ENCODE data around the gene FAM78B.

Gene FAM78B, protein sequence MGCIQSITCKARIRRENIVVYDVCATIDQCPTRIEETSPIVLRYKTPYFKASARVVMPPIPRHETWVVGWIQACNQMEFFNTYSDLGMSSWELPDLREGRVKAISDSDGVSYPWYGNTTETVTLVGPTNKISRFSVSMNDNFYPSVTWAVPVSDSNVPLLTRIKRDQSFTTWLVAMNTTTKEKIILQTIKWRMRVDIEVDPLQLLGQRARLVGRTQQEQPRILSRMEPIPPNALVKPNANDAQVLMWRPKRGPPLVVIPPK

GRCh38 chr1:166166698-166167571 lies at the start of gene FAM78B:
Gene FAM78B, minus strand, starts transcription at chr1:166167001. Its CDS starts 753 bp downstream, at chr1:166166248.
- Histone ChIP-seq H3K36me3 (ENCODE audit: control insufficient read depth in 2 of 2, insufficient read depth in 2 of 2, low read length in 2 of 2) (no peaks in the 10 kb centered on the region), H3K27me3 (ENCODE audit: control insufficient read depth in 2 of 2, insufficient read depth in 2 of 2, low read length in 2 of 2) (peaks cover 10 to 17% of the 10 kb centered on the region in 2 donors), H3K27ac (ENCODE audit: low read depth in 2 of 2, low read length in 2 of 2) (peak within 1 kb of the TSS; percentile 74 to 82), H3K9me3 (ENCODE audit: control insufficient read depth in 2 of 2, low read length in 2 of 2) (no peaks in the 10 kb centered on the region), H3K4me3 (ENCODE audit: low read length in 2 of 2) (peak within 1 kb of the TSS; percentile 65 to 81), H3K4me1 (ENCODE audit: control insufficient read depth in 2 of 2, insufficient read depth in 2 of 2, low read length in 2 of 2) (peaks cover 22% of the 10 kb centered on the region in 2 donors), H3K9ac (ENCODE audit: low read depth in 1 of 2, low read length in 2 of 2) (peak within 1 kb of the TSS; percentile 73 to 74)

GRCh38 chr1:166202546-166202945 lies 35.7 kb upstream of the FAM78B start:
- H3K9me3 ChIP-seq (ENCODE audit: control insufficient read depth in 2 of 2, low read length in 2 of 2): no peaks in the 10 kb centered on the region
- no peaks in the 10 kb centered on the region for H3K27me3 ChIP-seq (ENCODE audit: control insufficient read depth in 2 of 2, insufficient read depth in 2 of 2, low read length in 2 of 2)
- no peaks in the 10 kb centered on the region for H3K4me1 ChIP-seq (ENCODE audit: control insufficient read depth in 2 of 2, insufficient read depth in 2 of 2, low read length in 2 of 2)
- no peaks in the 10 kb centered on the region for H3K36me3 ChIP-seq (ENCODE audit: control insufficient read depth in 2 of 2, insufficient read depth in 2 of 2, low read length in 2 of 2)
- no peak overlapping the region for H3K4me3 ChIP-seq (ENCODE audit: low read length in 2 of 2)
- no peak overlapping the region for H3K27ac ChIP-seq (ENCODE audit: low read depth in 2 of 2, low read length in 2 of 2)
- no peak overlapping the region for H3K9ac ChIP-seq (ENCODE audit: low read depth in 1 of 2, low read length in 2 of 2)

GRCh38 chr1:166200743-166201142 lies 33.9 kb upstream of the FAM78B start:
- H3K36me3 ChIP-seq (ENCODE audit: control insufficient read depth in 2 of 2, insufficient read depth in 2 of 2, low read length in 2 of 2): no peaks in the 10 kb centered on the region

DNA sequence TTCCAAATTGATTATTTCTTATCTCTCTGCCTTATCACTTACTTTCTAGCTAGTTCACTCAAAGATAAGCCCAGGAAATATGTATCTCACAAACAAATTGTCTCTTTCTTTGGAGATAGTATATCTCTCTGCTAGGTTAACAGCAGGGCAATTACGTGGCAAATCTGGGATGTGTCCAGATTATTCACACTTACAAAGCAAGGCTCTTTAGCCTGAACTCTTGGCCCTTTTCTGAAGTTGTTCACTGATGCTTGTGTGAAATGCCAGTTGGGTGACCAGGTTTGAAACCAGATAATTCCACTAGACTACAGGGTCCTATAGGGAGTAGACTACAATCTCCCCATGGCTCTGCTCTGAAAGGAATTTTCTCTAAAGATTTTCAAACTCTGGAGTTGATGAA lies 30.8 kb upstream of the FAM78B start:
- Histone ChIP-seq H3K4me1 (ENCODE audit: control insufficient read depth in 2 of 2, insufficient read depth in 2 of 2, low read length in 2 of 2) (no peaks in the 10 kb centered on the region), H3K4me3 (ENCODE audit: low read length in 2 of 2) (no peak overlapping the region), H3K27me3 (ENCODE audit: control insufficient read depth in 2 of 2, insufficient read depth in 2 of 2, low read length in 2 of 2) (no peaks in the 10 kb centered on the region), H3K9ac (ENCODE audit: low read depth in 1 of 2, low read length in 2 of 2) (no peak overlapping the region), H3K27ac (ENCODE audit: low read depth in 2 of 2, low read length in 2 of 2) (no peak overlapping the region), H3K36me3 (ENCODE audit: control insufficient read depth in 2 of 2, insufficient read depth in 2 of 2, low read length in 2 of 2) (no peaks in the 10 kb centered on the region), H3K9me3 (ENCODE audit: control insufficient read depth in 2 of 2, low read length in 2 of 2) (no peaks in the 10 kb centered on the region)

More at GRCh38 chr1:166200743-166201142, 33.9 kb upstream of the FAM78B start:
- H3K4me3 ChIP-seq (ENCODE audit: low read length in 2 of 2): no peak overlapping the region
- no peak overlapping the region for H3K27ac ChIP-seq (ENCODE audit: low read depth in 2 of 2, low read length in 2 of 2)
- no peaks in the 10 kb centered on the region for H3K27me3 ChIP-seq (ENCODE audit: control insufficient read depth in 2 of 2, insufficient read depth in 2 of 2, low read length in 2 of 2)
- H3K9me3 ChIP-seq (ENCODE audit: control insufficient read depth in 2 of 2, low read length in 2 of 2): no peaks in the 10 kb centered on the region
- no peak overlapping the region for H3K9ac ChIP-seq (ENCODE audit: low read depth in 1 of 2, low read length in 2 of 2)
- H3K4me1 ChIP-seq (ENCODE audit: control insufficient read depth in 2 of 2, insufficient read depth in 2 of 2, low read length in 2 of 2): no peaks in the 10 kb centered on the region

DNA sequence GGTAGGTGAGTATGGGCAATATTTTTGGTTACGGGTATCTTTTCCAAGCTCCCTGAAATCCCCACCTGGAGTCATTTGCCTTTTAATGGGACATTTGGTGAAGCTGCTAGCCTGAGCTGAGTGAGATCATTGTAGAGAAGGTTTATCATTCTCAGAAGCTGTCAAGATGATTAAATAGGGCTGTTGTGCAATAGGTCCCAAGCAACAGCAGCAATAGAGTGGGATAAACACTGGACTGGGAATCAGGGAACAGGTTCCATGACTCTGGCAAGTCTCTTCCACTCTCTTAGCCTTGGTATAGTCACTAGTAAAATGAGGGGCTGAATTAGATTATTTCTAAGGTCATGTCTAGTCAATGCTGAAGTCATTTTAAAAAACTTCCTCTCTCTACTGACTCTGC lies 30.3 kb upstream of the FAM78B start:
- no peaks in the 10 kb centered on the region for H3K36me3 ChIP-seq (ENCODE audit: control insufficient read depth in 2 of 2, insufficient read depth in 2 of 2, low read length in 2 of 2)
- no peaks in the 10 kb centered on the region for H3K4me1 ChIP-seq (ENCODE audit: control insufficient read depth in 2 of 2, insufficient read depth in 2 of 2, low read length in 2 of 2)
- no peak overlapping the region for H3K4me3 ChIP-seq (ENCODE audit: low read length in 2 of 2)
- H3K27me3 ChIP-seq (ENCODE audit: control insufficient read depth in 2 of 2, insufficient read depth in 2 of 2, low read length in 2 of 2): no peaks in the 10 kb centered on the region
- H3K9ac ChIP-seq (ENCODE audit: low read depth in 1 of 2, low read length in 2 of 2): no peak overlapping the region
- H3K27ac ChIP-seq (ENCODE audit: low read depth in 2 of 2, low read length in 2 of 2): no peak overlapping the region
- no peaks in the 10 kb centered on the region for H3K9me3 ChIP-seq (ENCODE audit: control insufficient read depth in 2 of 2, low read length in 2 of 2)

DNA sequence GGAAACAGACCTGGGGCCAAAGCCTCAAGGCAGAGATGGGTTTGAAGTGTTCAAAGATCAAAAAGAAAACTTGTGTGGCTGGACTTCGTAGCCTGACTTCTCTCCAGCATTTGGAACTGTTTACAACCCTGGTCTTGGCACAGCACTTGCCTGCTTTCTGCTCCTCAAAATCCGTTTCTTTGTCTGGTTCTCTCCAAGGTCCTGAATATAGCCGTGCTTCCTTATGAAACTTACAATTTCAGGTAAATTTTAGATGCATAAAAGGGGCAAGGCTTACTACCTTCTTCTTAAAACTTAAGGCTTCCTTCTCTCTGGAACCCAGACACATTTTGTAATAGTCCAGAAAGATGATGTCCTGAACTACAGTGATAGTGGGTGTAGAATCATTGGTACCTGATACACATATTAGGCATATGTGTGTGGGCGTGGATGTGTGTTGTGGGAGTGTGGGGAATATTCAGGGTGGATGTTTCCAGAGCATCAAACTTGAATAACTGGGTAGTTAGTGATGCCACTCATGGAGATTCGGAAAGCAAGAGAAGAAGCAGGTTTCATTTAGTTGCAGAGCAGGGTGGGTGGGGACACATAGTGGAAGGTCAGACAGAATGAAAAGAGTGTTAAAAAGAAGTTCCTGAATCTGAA lies 26.4 kb upstream of the FAM78B start:
- H3K9ac ChIP-seq (ENCODE audit: low read depth in 1 of 2, low read length in 2 of 2): no peak overlapping the region
- no peak overlapping the region for H3K4me3 ChIP-seq (ENCODE audit: low read length in 2 of 2)
- no peaks in the 10 kb centered on the region for H3K27me3 ChIP-seq (ENCODE audit: control insufficient read depth in 2 of 2, insufficient read depth in 2 of 2, low read length in 2 of 2)
- no peak overlapping the region for H3K27ac ChIP-seq (ENCODE audit: low read depth in 2 of 2, low read length in 2 of 2)
- H3K36me3 ChIP-seq (ENCODE audit: control insufficient read depth in 2 of 2, insufficient read depth in 2 of 2, low read length in 2 of 2): no peaks in the 10 kb centered on the region
- no peaks in the 10 kb centered on the region for H3K9me3 ChIP-seq (ENCODE audit: control insufficient read depth in 2 of 2, low read length in 2 of 2)
- H3K4me1 ChIP-seq (ENCODE audit: control insufficient read depth in 2 of 2, insufficient read depth in 2 of 2, low read length in 2 of 2): no peaks in the 10 kb centered on the region

GRCh38 chr1:166190400-166190799 lies 23.6 kb upstream of the FAM78B start:
- Histone ChIP-seq H3K36me3 (ENCODE audit: control insufficient read depth in 2 of 2, insufficient read depth in 2 of 2, low read length in 2 of 2) (no peaks in the 10 kb centered on the region), H3K27me3 (ENCODE audit: control insufficient read depth in 2 of 2, insufficient read depth in 2 of 2, low read length in 2 of 2) (no peaks in the 10 kb centered on the region), H3K9ac (ENCODE audit: low read depth in 1 of 2, low read length in 2 of 2) (no peak overlapping the region), H3K4me1 (ENCODE audit: control insufficient read depth in 2 of 2, insufficient read depth in 2 of 2, low read length in 2 of 2) (no peaks in the 10 kb centered on the region), H3K27ac (ENCODE audit: low read depth in 2 of 2, low read length in 2 of 2) (no peak overlapping the region), H3K9me3 (ENCODE audit: control insufficient read depth in 2 of 2, low read length in 2 of 2) (no peaks in the 10 kb centered on the region), H3K4me3 (ENCODE audit: low read length in 2 of 2) (no peak overlapping the region)

DNA sequence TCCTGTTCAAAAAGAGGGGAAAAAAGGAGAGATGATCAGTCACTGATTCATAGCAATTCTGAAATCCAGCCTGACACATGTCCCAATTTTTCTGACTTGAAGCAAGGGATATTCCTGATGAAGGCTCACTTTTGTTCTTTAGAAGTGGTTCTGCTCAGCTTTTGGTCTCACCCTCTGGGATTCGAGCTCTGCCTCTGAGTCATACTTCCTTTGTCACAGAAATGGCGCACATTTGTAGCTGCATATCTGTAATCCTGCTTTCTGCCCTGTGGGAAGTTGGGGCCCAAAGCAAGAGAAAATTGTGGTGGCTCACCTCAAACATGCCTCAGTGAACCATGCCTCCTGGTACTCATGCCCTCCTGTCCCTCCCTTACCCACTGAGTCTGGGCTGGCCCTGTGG lies 22.3 kb upstream of the FAM78B start:
- H3K36me3 ChIP-seq (ENCODE audit: control insufficient read depth in 2 of 2, insufficient read depth in 2 of 2, low read length in 2 of 2): no peaks in the 10 kb centered on the region
- no peak overlapping the region for H3K9ac ChIP-seq (ENCODE audit: low read depth in 1 of 2, low read length in 2 of 2)
- H3K9me3 ChIP-seq (ENCODE audit: control insufficient read depth in 2 of 2, low read length in 2 of 2): no peaks in the 10 kb centered on the region
- H3K4me1 ChIP-seq (ENCODE audit: control insufficient read depth in 2 of 2, insufficient read depth in 2 of 2, low read length in 2 of 2): no peaks in the 10 kb centered on the region
- no peak overlapping the region for H3K27ac ChIP-seq (ENCODE audit: low read depth in 2 of 2, low read length in 2 of 2)
- no peaks in the 10 kb centered on the region for H3K27me3 ChIP-seq (ENCODE audit: control insufficient read depth in 2 of 2, insufficient read depth in 2 of 2, low read length in 2 of 2)
- no peak overlapping the region for H3K4me3 ChIP-seq (ENCODE audit: low read length in 2 of 2)

DNA sequence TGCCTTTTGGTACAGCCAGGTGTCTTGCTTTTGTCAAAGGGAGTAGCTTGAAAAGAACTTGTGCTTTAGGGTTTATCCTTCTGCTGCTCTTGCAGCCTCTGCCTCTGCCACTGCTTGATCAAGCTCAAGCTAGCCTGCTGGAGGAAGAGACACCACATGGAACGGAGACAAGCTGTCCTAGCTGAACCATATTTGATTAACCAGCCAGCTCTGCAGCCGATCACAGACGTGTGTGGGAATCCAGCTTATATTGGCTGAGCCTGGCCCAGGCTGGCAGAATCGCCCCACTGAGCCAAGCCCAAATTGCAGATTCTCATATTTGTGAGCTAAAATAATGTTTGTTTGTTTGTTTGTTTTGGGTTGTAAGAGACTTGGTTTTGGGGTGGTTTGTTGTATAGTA lies 18.7 kb upstream of the FAM78B start:
- no peak overlapping the region for H3K9ac ChIP-seq (ENCODE audit: low read depth in 1 of 2, low read length in 2 of 2)
- no peaks in the 10 kb centered on the region for H3K4me1 ChIP-seq (ENCODE audit: control insufficient read depth in 2 of 2, insufficient read depth in 2 of 2, low read length in 2 of 2)
- H3K27me3 ChIP-seq (ENCODE audit: control insufficient read depth in 2 of 2, insufficient read depth in 2 of 2, low read length in 2 of 2): peaks cover 0 to 3% of the 10 kb centered on the region in 2 donors
- no peaks in the 10 kb centered on the region for H3K9me3 ChIP-seq (ENCODE audit: control insufficient read depth in 2 of 2, low read length in 2 of 2)
- H3K36me3 ChIP-seq (ENCODE audit: control insufficient read depth in 2 of 2, insufficient read depth in 2 of 2, low read length in 2 of 2): no peaks in the 10 kb centered on the region
- H3K4me3 ChIP-seq (ENCODE audit: low read length in 2 of 2): no peak overlapping the region
- no peak overlapping the region for H3K27ac ChIP-seq (ENCODE audit: low read depth in 2 of 2, low read length in 2 of 2)

DNA sequence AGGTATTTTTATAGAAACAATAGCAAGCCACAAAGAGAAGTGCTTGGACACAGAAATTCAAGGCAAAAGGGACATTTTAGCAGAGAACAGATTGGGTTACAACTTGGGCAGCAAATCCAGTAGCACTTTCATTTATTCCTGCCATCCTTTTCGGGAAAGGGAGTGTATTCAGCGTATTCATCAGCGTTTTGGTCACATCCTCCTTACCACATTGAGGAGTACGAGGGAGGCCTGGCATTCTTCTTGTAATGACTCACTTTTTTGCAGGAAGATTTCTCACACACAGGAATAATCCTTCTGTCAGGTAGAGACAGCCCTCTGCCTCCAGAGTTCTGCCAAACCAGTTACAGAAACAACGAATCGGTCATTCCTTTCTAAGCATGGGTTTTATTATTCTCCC lies 18.1 kb upstream of the FAM78B start:
- Histone ChIP-seq H3K27ac (ENCODE audit: low read depth in 2 of 2, low read length in 2 of 2) (no peak overlapping the region), H3K4me1 (ENCODE audit: control insufficient read depth in 2 of 2, insufficient read depth in 2 of 2, low read length in 2 of 2) (no peaks in the 10 kb centered on the region), H3K36me3 (ENCODE audit: control insufficient read depth in 2 of 2, insufficient read depth in 2 of 2, low read length in 2 of 2) (no peaks in the 10 kb centered on the region), H3K9ac (ENCODE audit: low read depth in 1 of 2, low read length in 2 of 2) (no peak overlapping the region), H3K27me3 (ENCODE audit: control insufficient read depth in 2 of 2, insufficient read depth in 2 of 2, low read length in 2 of 2) (peaks cover 0 to 3% of the 10 kb centered on the region in 2 donors), H3K9me3 (ENCODE audit: control insufficient read depth in 2 of 2, low read length in 2 of 2) (no peaks in the 10 kb centered on the region), H3K4me3 (ENCODE audit: low read length in 2 of 2) (no peak overlapping the region)

Measured in mucosa of rectum (tissue), 2 donors.